Measurements from ENCODE around the gene ITGB1BP1.
A peak's percentile ranks its signal among the peaks of the same experiment; 100 is the strongest.

Gene ITGB1BP1

DNA sequence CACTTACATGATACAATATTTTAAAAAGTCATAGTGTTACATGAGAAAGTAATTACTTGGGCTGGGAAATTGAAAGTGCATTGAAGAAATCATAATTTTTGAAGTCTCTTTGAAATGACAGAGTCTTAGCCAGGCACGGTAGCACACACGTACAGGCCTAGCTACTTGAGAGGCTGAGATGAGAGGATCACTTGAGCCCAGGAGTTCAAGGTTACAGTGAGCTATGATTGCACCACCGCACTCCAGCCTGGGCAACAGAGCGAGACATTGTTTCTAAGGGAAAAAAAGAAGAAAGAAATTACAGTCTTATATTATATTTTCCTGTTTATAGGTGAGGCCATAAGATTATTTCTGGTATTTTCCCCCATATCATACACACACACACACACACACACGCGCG is 41.8 kb upstream of the ITGB1BP1 start:
- H3K27ac ChIP-seq: no peak overlapping the region
- peaks cover 11 to 15% of the 10 kb centered on the region in 2 experiments for H3K4me1 ChIP-seq (ENCODE audit: control insufficient read depth in 1 of 2, insufficient read depth in 1 of 2, low read depth in 1 of 2, low read length in 1 of 2)
- H3K9me3 ChIP-seq: no peaks in the 10 kb centered on the region
- no peaks in the 10 kb centered on the region for H3K27me3 ChIP-seq
- peaks cover 19% of the 10 kb centered on the region for H3K36me3 ChIP-seq
- no peak overlapping the region for H3K4me3 ChIP-seq (ENCODE audit: low read depth in 1 of 2, low read length in 1 of 2)
- TF ChIP-seq, protein P1, sequence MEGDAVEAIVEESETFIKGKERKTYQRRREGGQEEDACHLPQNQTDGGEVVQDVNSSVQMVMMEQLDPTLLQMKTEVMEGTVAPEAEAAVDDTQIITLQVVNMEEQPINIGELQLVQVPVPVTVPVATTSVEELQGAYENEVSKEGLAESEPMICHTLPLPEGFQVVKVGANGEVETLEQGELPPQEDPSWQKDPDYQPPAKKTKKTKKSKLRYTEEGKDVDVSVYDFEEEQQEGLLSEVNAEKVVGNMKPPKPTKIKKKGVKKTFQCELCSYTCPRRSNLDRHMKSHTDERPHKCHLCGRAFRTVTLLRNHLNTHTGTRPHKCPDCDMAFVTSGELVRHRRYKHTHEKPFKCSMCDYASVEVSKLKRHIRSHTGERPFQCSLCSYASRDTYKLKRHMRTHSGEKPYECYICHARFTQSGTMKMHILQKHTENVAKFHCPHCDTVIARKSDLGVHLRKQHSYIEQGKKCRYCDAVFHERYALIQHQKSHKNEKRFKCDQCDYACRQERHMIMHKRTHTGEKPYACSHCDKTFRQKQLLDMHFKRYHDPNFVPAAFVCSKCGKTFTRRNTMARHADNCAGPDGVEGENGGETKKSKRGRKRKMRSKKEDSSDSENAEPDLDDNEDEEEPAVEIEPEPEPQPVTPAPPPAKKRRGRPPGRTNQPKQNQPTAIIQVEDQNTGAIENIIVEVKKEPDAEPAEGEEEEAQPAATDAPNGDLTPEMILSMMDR (IDR thresholded peaks at IDR 0.05): no peak

DNA sequence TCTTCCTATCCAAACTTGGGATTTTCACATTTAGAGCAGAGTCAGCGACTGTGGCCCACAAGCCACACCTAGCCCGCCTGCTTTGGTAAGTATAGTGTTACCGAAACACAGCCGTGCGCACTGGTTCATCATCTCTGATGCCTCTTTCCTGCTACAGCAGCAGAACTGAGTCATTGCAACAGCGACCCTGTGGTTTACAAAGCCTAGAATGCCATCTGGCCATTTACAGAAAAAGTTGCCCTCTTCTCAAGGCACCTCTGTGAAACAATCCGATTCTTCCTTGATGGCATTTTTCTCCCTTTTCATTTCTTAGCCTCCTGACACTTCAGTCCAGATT is 40.3 kb upstream of the ITGB1BP1 start:
- peaks cover 10 to 11% of the 10 kb centered on the region in 2 experiments for H3K4me1 ChIP-seq (ENCODE audit: control insufficient read depth in 1 of 2, insufficient read depth in 1 of 2, low read depth in 1 of 2, low read length in 1 of 2)
- H3K9me3 ChIP-seq: no peaks in the 10 kb centered on the region
- peaks cover 16% of the 10 kb centered on the region for H3K36me3 ChIP-seq
- TF ChIP-seq, protein P1 (IDR thresholded peaks at IDR 0.05): no peak
- no peaks in the 10 kb centered on the region for H3K27me3 ChIP-seq
- peak overlapping the region in 1 of 2 experiments; percentile 5 for H3K4me3 ChIP-seq (ENCODE audit: low read depth in 1 of 2, low read length in 1 of 2)
- H3K27ac ChIP-seq: peak overlapping the region; percentile 46

DNA sequence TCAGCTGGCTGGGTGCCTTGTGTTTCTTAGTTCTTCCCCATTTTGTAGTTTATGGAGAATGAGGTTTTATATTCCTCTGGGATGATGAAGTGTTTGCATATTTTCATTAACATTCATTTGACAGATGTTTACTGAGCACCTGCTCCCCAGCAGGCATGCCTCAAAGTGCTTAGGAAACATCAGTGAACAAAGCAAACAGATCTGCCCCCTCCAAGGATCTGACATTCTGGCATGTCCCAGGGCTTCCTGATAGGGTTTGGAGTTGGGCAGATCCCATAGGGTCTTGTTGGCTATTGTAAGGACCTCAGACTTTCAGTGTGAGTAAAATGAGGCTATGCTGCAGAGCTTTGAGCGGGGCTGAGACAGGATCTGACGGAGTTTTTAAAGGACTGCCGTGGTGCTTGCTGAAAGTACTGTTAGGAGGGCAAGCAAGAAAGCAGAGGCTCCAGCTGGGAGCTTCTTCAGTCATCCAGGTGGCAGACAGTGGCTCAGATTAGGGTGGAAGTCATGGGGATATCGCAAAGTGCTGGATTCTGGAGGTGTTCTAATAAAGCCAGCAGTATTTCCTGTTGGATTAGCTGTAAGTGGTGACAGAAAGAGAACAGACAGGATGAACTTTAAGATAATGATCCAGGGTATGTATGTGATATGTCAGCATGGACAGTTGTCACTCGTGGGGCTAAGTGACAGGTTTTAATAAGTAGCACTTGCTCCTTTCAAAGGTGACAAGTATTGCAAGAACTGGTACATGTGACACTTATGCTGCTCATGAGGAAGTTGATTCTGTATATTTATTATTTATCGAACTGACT is 39.8 kb upstream of the ITGB1BP1 start:
- H3K27me3 ChIP-seq: no peaks in the 10 kb centered on the region
- no peaks in the 10 kb centered on the region for H3K9me3 ChIP-seq
- TF ChIP-seq, protein P1 (IDR thresholded peaks at IDR 0.05): no peak
- H3K36me3 ChIP-seq: peaks cover 19% of the 10 kb centered on the region
- peak overlapping the region in 1 of 2 experiments; percentile 5 for H3K4me3 ChIP-seq (ENCODE audit: low read depth in 1 of 2, low read length in 1 of 2)
- H3K4me1 ChIP-seq (ENCODE audit: control insufficient read depth in 1 of 2, insufficient read depth in 1 of 2, low read depth in 1 of 2, low read length in 1 of 2): peaks cover 10 to 11% of the 10 kb centered on the region in 2 experiments
- H3K27ac ChIP-seq: peak overlapping the region; percentile 46

DNA sequence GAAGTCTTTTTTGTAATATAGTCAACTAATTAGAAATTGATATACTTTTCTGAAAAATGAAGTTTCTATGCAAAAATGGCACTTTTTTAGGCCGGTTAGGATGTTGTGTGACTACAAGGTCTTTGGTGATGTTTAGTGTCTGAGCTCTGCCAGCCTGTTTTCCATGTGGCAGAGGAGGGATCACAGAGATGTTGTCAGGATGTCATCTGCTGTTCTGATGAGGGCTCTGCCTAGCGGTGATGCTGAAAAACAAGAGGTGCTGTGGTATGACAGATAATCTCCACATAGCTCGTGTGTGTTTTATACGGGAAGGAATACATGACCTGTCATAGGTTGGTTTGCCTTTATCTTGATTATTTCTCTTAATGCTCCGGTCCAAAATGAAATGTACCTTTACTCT is 39.0 kb upstream of the ITGB1BP1 start:
- peaks cover 22% of the 10 kb centered on the region for H3K36me3 ChIP-seq
- no peaks in the 10 kb centered on the region for H3K9me3 ChIP-seq
- no peak overlapping the region for H3K4me3 ChIP-seq (ENCODE audit: low read depth in 1 of 2, low read length in 1 of 2)
- H3K27ac ChIP-seq: no peak overlapping the region
- peaks cover 10 to 11% of the 10 kb centered on the region in 2 experiments for H3K4me1 ChIP-seq (ENCODE audit: control insufficient read depth in 1 of 2, insufficient read depth in 1 of 2, low read depth in 1 of 2, low read length in 1 of 2)
- TF ChIP-seq, protein P1 (IDR thresholded peaks at IDR 0.05): no peak
- H3K27me3 ChIP-seq: no peaks in the 10 kb centered on the region

DNA sequence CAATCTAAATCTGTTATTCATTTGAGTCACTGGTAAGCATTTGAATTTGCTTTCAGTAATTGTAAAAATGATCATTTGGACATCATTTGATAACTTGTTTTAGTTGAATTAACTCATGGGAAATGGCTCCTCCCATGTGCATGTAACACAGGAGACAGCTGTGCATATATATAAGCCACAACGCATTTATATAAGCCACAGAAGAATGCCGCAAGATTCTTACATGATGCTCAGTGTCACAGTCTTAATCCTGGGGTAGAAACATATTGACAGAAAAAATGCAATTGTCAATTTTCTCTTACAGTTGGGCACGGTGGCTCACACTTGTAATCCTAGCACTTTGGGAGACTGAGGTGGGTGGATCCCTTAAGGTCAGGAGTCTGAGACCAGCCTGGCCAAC is 37.8 kb upstream of the ITGB1BP1 start:
- peaks cover 10 to 11% of the 10 kb centered on the region in 2 experiments for H3K4me1 ChIP-seq (ENCODE audit: control insufficient read depth in 1 of 2, insufficient read depth in 1 of 2, low read depth in 1 of 2, low read length in 1 of 2)
- TF ChIP-seq, protein P1 (IDR thresholded peaks at IDR 0.05): no peak
- H3K4me3 ChIP-seq (ENCODE audit: low read depth in 1 of 2, low read length in 1 of 2): no peak overlapping the region
- H3K27me3 ChIP-seq: no peaks in the 10 kb centered on the region
- no peaks in the 10 kb centered on the region for H3K9me3 ChIP-seq
- H3K27ac ChIP-seq: no peak overlapping the region
- peaks cover 25% of the 10 kb centered on the region for H3K36me3 ChIP-seq

All from neutrophil (primary cell).